Measurements from ENCODE around the gene TMEM270.

DNA sequence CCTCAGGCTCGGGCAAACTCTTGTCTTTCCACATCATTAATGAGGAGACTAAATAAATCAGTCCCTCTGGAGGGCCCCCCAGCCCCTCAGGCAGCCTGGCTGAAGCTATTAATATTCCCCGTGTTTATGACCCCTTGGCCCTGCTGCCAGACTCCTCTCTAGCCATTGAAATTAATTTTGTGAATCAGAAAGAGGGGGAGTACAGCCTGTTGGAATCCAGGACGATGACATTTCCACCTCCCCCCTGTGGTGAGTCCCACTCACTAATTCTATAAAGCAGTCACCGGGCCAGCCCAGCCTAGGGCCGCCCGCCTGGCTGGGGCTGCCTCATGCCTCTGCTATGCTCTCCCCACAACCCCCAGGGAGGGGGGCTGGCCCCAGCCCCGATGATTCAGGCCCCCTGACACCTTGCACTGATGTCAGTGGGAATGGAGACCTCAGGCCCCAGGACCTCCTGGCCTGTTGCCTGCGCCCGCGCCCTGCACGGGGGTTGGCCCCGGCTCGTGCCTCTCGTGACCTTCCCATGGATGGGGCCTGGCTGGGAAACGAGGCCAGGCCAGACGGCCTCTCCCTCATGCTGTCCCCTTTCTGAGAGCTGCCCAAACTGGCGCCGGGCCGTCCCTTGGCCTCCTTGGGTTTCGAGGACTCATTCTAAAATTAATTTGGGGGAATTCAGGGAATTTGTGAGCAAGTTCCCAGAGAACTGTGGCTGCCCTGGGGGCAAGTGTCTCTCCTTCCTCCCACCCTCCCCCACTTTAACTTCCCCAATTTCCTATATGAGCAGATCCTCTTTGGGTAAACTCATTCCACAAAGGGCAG, 34.0 kb downstream of the TMEM270 start:
- TF ChIP-seq CTCF (IDR thresholded peaks at IDR 0.05), result no peak
- no peak for TF ChIP-seq POLR2A (IDR thresholded peaks at IDR 0.05)

Data from lower leg skin (tissue), 3 donors.